H9 (cell line): ENCODE measurements around the gene MLIP. TPM values are rescaled to one million over a fixed set of nuclear protein-coding genes. Genes with fewer than 3 reads are reported as not detected.

Experiments
- DNase-seq: peaks from one replicate; pipeline ENCODE4 v3.0.0-alpha.2; 2017
- H2AFZ ChIP-seq: one replicate; pipeline ENCODE4 v1.6.1; 2013; ENCODE audit warnings: mild to moderate bottlenecking, low read length, control low read depth, moderate library complexity
- H2AK5ac ChIP-seq: 2 replicates; pipeline ENCODE4 v1.6.1; 2013; ENCODE audit warnings: low read length, control low read depth, mixed read lengths; ENCODE audit not compliant: insufficient read length
- H2BK120ac ChIP-seq: one replicate; pipeline ENCODE4 v1.6.1; 2013; ENCODE audit warnings: low read depth, mild to moderate bottlenecking, low read length, control low read depth, inconsistent platforms; ENCODE audit not compliant: poor library complexity, severe bottlenecking
- H2BK12ac ChIP-seq: 2 replicates; pipeline ENCODE4 v1.6.1; 2013; ENCODE audit warnings: low read length, control low read depth, mixed read lengths, low read depth; ENCODE audit not compliant: insufficient read length
- H2BK15ac ChIP-seq: 2 replicates; pipeline ENCODE4 v1.6.1; 2013; ENCODE audit warnings: low read depth, low read length, control low read depth
- H2BK20ac ChIP-seq: one replicate; pipeline ENCODE4 v1.6.1; 2013; ENCODE audit warnings: low read depth, mild to moderate bottlenecking, low read length, control low read depth, inconsistent platforms; ENCODE audit not compliant: poor library complexity, severe bottlenecking
- H2BK5ac ChIP-seq: 2 replicates; pipeline ENCODE4 v1.6.1; 2013; ENCODE audit warnings: low read length, control low read depth, mixed read lengths; ENCODE audit not compliant: insufficient read length
- H3K14ac ChIP-seq: 2 replicates; pipeline ENCODE4 v1.6.1; 2013; ENCODE audit warnings: low read length, control low read depth; ENCODE audit not compliant: insufficient read depth
- H3K18ac ChIP-seq: 2 replicates; pipeline ENCODE4 v1.6.1; 2013; ENCODE audit warnings: low read depth, mild to moderate bottlenecking, mixed read lengths, low read length, control low read depth; ENCODE audit not compliant: insufficient read length
- H3K23ac ChIP-seq: 2 replicates; pipeline ENCODE4 v1.6.1; 2013; ENCODE audit warnings: low read length, control low read depth, mixed read lengths, low read depth; ENCODE audit not compliant: insufficient read length
- H3K23me2 ChIP-seq: 2 replicates; pipeline ENCODE4 v1.6.1; 2013; ENCODE audit warnings: low read depth, mild to moderate bottlenecking, mixed read lengths, low read length, control low read depth; ENCODE audit not compliant: insufficient read length, poor library complexity, severe bottlenecking
- H3K27ac ChIP-seq: 2 replicates; pipeline ENCODE4 v1.5.1; 2013; ENCODE audit warnings: low read length, control low read depth, mixed read lengths, low read depth; ENCODE audit not compliant: insufficient read length
- H3K27me3 ChIP-seq: 2 replicates; pipeline ENCODE4 v1.6.1; 2013; ENCODE audit warnings: low read length, control low read depth, inconsistent platforms; ENCODE audit not compliant: insufficient read depth
- H3K4ac ChIP-seq: 2 replicates; pipeline ENCODE4 v1.6.1; 2013; ENCODE audit warnings: low read depth, mild to moderate bottlenecking, control low read depth, inconsistent platforms, low read length, moderate library complexity
- H3K4me1 ChIP-seq: 2 replicates; pipeline ENCODE4 v1.6.1; 2013; ENCODE audit warnings: low read length, control low read depth, inconsistent platforms; ENCODE audit not compliant: insufficient read depth
- H3K4me2 ChIP-seq: 2 replicates; pipeline ENCODE4 v1.6.1; 2013; ENCODE audit warnings: low read length, control low read depth, mixed read lengths; ENCODE audit not compliant: insufficient read length, insufficient read depth
- H3K56ac ChIP-seq: 2 replicates; pipeline ENCODE4 v1.6.1; 2013; ENCODE audit warnings: low read depth, mild to moderate bottlenecking, mixed read lengths, low read length, control low read depth; ENCODE audit not compliant: insufficient read length
- H3K79me1 ChIP-seq: 2 replicates; pipeline ENCODE4 v1.6.1; 2013; ENCODE audit warnings: low read depth, mild to moderate bottlenecking, moderate library complexity, low read length, control low read depth, inconsistent platforms; ENCODE audit not compliant: insufficient read depth, poor library complexity, severe bottlenecking
- H3K79me2 ChIP-seq: 2 replicates; pipeline ENCODE4 v1.6.1; 2013; ENCODE audit warnings: low read length, control low read depth, inconsistent platforms; ENCODE audit not compliant: insufficient read depth
- H3K9ac ChIP-seq: 2 replicates; pipeline ENCODE4 v1.6.1; 2013; ENCODE audit warnings: low read length, control low read depth, mixed read lengths; ENCODE audit not compliant: insufficient read length; ENCODE audit errors: extremely low read depth
- H3K9me3 ChIP-seq: one replicate; pipeline ENCODE4 v1.6.1; 2013; ENCODE audit warnings: low read depth, low read length, inconsistent platforms; ENCODE audit not compliant: control insufficient read depth
- H3T11ph ChIP-seq: one replicate; pipeline ENCODE4 v1.6.1; 2013; ENCODE audit warnings: mild to moderate bottlenecking, low read length, control low read depth, inconsistent platforms
- H4K20me1 ChIP-seq: one replicate; pipeline ENCODE4 v1.6.1; 2013; ENCODE audit not compliant: control insufficient read depth, insufficient read length, insufficient read depth
- H4K5ac ChIP-seq: 2 replicates; pipeline ENCODE4 v1.6.1; 2013; ENCODE audit warnings: low read depth, mild to moderate bottlenecking, mixed read lengths, low read length, control low read depth; ENCODE audit not compliant: insufficient read length
- H4K8ac ChIP-seq: replicated peaks from 2 replicates; pipeline ENCODE4 v1.6.1; 2013; ENCODE audit warnings: low read length, control low read depth, mixed read lengths, low read depth; ENCODE audit not compliant: insufficient read length
- H4K91ac ChIP-seq: 2 replicates; pipeline ENCODE4 v1.6.1; 2013; ENCODE audit warnings: low read depth, mild to moderate bottlenecking, moderate library complexity, mixed read lengths, low read length, control low read depth; ENCODE audit not compliant: insufficient read length
- H3K27ac Mint-ChIP-seq, 3 experiments: 2 replicates in 2 of 3; 3 replicates in 1 of 3; pipeline ENCODE4 v1.8.0; 2020 to 2021; ENCODE audit warnings: mixed read lengths in 3 of 3, mild to moderate bottlenecking in 1 of 3, moderate library complexity in 1 of 3
- H3K27me3 Mint-ChIP-seq: 2 replicates; pipeline ENCODE4 v1.8.0; 2021; ENCODE audit warnings: low read depth, mild to moderate bottlenecking, moderate library complexity, mixed read lengths
- H3K36me3 Mint-ChIP-seq, 3 experiments: 2 replicates in 2 of 3; 3 replicates in 1 of 3; pipeline ENCODE4 v1.8.0; 2020 to 2021; ENCODE audit warnings: low read depth in 3 of 3, mixed read lengths in 3 of 3; ENCODE audit not compliant: insufficient read depth in 1 of 3
- H3K4me1 Mint-ChIP-seq, 2 experiments: 2 replicates each; pipeline ENCODE4 v1.8.0; 2020; ENCODE audit warnings: mixed read lengths in 2 of 2
- H3K4me3 Mint-ChIP-seq, 2 experiments: 2 replicates in 1 of 2; 3 replicates in 1 of 2; pipeline ENCODE4 v1.8.0; 2020 to 2021; ENCODE audit warnings: mild to moderate bottlenecking in 2 of 2, mixed read lengths in 2 of 2, moderate library complexity in 1 of 2
- H3K9me3 Mint-ChIP-seq, 2 experiments: 2 replicates in 1 of 2; 3 replicates in 1 of 2; pipeline ENCODE4 v1.8.0; 2020; ENCODE audit warnings: mild to moderate bottlenecking in 2 of 2, mixed read lengths in 2 of 2, moderate library complexity in 1 of 2
- CTCF ChIP-seq: fragments of 200-600 bp; sonication (generic); conservative IDR thresholded peaks from 3 replicates; pipeline ENCODE4 v1.8.0; 2021; ENCODE audit warnings: antibody characterized with exemption, mild to moderate bottlenecking
- WGBS: extraction: QIAGEN DNeasy Blood & Tissue Kit; methylation state at CpG from one replicate; pipeline ENCODE4 v1.1.7; 2013; ENCODE audit warnings: missing lambda C conversion rate, low lambda C conversion rate, mixed read lengths; ENCODE audit not compliant: insufficient read length; ENCODE audit errors: extremely low coverage; 5-methylcytosine and 5-hydroxymethylcytosine counted together
- total RNA-seq: library from RNA; stranded (reverse); gene quantifications from 2 replicates; pipeline ENCODE4 v1.2.1, GENCODE V29; 2021

MLIP gene
- total RNA-seq, 1 experiment from 2014 or later, result not detected

GRCh38 chr6:54097753-54098152 lies 13.5 kb upstream of the MLIP start:
- Histone ChIP-seq H3K9me3 (no peaks in the 10 kb centered on the region), H3K27me3 (no peaks in the 10 kb centered on the region), H4K91ac (no peak overlapping the region), H3K4ac (no peak overlapping the region), H2BK5ac (no peak overlapping the region), H2AFZ (no peak overlapping the region), H3T11ph (no peak overlapping the region), H4K20me1 (no peaks in the 10 kb centered on the region), H3K4me1 (no peaks in the 10 kb centered on the region), H2BK20ac (no peak overlapping the region), H2BK15ac (no peak overlapping the region), H2AK5ac (no peak overlapping the region), H3K27ac (no peak overlapping the region), H3K4me2 (no peak overlapping the region), H2BK12ac (no peak overlapping the region), H3K23ac (no peak overlapping the region), H4K8ac (no peak overlapping the region), H3K23me2 (no peaks in the 10 kb centered on the region), H4K5ac (no peak overlapping the region), H3K56ac (no peak overlapping the region), H2BK120ac (no peak overlapping the region), H3K14ac (no peak overlapping the region), H3K9ac (no peak overlapping the region), H3K18ac (no peak overlapping the region), H3K79me1 (no peaks in the 10 kb centered on the region), H3K79me2 (no peaks in the 10 kb centered on the region)
- Mint-ChIP-seq H3K27me3 (no peaks in the 10 kb centered on the region), H3K36me3 (no peaks in the 10 kb centered on the region), H3K9me3 (no peaks in the 10 kb centered on the region), H3K4me1 (peaks cover 0 to 3% of the 10 kb centered on the region in 2 experiments; a peak in 1 of 4 replicates), H3K4me3 (no peak overlapping the region), H3K27ac (no peak overlapping the region; a peak in 1 of 7 replicates)
- TF ChIP-seq CTCF, result no peak
- no peak for DNase-seq
- no CpG with 5 or more reads among the region's 4 CpGs for WGBS
